WERI-Rb-1 (cell line): ENCODE results near the gene TSR3.

Experiments
- DNase-seq: peaks from one replicate; pipeline ENCODE4 v3.0.0-alpha.2; 2020
- H3K27ac ChIP-seq: fragments of 250-450 bp; sonication (Bioruptor Pico); 2 replicates; pipeline ENCODE4 v1.5.1; 2020; ENCODE audit warnings: mild to moderate bottlenecking, moderate library complexity
- H3K27me3 ChIP-seq: fragments of 250-450 bp; sonication (Bioruptor Pico); 2 replicates; pipeline ENCODE4 v1.5.1; 2021; ENCODE audit warnings: mild to moderate bottlenecking, low read depth, moderate library complexity; ENCODE audit not compliant: insufficient read depth, severe bottlenecking
- H3K36me3 ChIP-seq: fragments of 250-450 bp; sonication (Bioruptor Pico); 2 replicates; pipeline ENCODE4 v1.5.1; 2020; ENCODE audit warnings: mild to moderate bottlenecking, moderate library complexity
- H3K4me3 ChIP-seq: 2 replicates; pipeline ENCODE4 v1.5.1; 2011; ENCODE audit warnings: low read depth, mild to moderate bottlenecking, control low read depth, low read length
- H3K9me3 ChIP-seq: fragments of 250-450 bp; sonication (Bioruptor Pico); 2 replicates; pipeline ENCODE4 v1.5.1; 2021; ENCODE audit warnings: mild to moderate bottlenecking, moderate library complexity; ENCODE audit not compliant: severe bottlenecking
- TF ChIP-seq, protein P1 (sequence below): IDR thresholded peaks from 2 replicates; pipeline ENCODE4 v1.5.1; 2011; ENCODE audit warnings: low read depth, mild to moderate bottlenecking, control low read depth, inconsistent platforms, low read length

The TSR3 gene

GRCh38 chr16:1319041-1319440, 32.6 kb downstream of the TSR3 start:
- TF ChIP-seq, protein P1, sequence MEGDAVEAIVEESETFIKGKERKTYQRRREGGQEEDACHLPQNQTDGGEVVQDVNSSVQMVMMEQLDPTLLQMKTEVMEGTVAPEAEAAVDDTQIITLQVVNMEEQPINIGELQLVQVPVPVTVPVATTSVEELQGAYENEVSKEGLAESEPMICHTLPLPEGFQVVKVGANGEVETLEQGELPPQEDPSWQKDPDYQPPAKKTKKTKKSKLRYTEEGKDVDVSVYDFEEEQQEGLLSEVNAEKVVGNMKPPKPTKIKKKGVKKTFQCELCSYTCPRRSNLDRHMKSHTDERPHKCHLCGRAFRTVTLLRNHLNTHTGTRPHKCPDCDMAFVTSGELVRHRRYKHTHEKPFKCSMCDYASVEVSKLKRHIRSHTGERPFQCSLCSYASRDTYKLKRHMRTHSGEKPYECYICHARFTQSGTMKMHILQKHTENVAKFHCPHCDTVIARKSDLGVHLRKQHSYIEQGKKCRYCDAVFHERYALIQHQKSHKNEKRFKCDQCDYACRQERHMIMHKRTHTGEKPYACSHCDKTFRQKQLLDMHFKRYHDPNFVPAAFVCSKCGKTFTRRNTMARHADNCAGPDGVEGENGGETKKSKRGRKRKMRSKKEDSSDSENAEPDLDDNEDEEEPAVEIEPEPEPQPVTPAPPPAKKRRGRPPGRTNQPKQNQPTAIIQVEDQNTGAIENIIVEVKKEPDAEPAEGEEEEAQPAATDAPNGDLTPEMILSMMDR, result no peak
- Histone ChIP-seq H3K9me3 (no peaks in the 10 kb centered on the region), H3K36me3 (peaks cover 94% of the 10 kb centered on the region), H3K27ac (no peak overlapping the region), H3K4me3 (no peak overlapping the region), H3K27me3 (no peaks in the 10 kb centered on the region)
- DNase-seq, result no peak

DNA sequence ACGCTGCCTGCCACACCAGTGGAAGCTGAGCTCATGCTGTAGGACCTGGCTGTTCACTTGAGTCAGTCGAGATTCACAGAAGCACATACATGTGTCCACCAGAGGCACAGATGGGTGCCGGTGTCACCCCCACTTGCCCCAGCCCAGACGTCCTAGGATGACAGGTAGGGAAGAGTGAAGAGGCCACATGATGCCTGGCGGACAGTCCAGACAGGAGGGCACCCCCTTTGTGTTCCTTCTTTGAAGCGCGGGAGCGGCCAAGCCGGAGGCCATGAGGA, 33.5 kb downstream of the TSR3 start:
- TF ChIP-seq, protein P1, result no peak
- Histone ChIP-seq H3K27ac (no peak overlapping the region), H3K9me3 (no peaks in the 10 kb centered on the region), H3K36me3 (peaks cover 92% of the 10 kb centered on the region), H3K27me3 (no peaks in the 10 kb centered on the region), H3K4me3 (no peak overlapping the region)
- no peak for DNase-seq

- TF ChIP-seq, protein P1, result no peak
- DNase-seq, result no peak
- Histone ChIP-seq H3K36me3 (peaks cover 93% of the 10 kb centered on the region), H3K9me3 (no peaks in the 10 kb centered on the region), H3K27me3 (no peaks in the 10 kb centered on the region), H3K27ac (no peak overlapping the region), H3K4me3 (no peak overlapping the region)
Measured at GRCh38 chr16:1317479-1318267, 34.0 kb downstream of the TSR3 start.

GRCh38 chr16:1316033-1316405, 35.7 kb downstream of the TSR3 start:
- Histone ChIP-seq H3K9me3 (no peaks in the 10 kb centered on the region), H3K36me3 (peaks cover 96% of the 10 kb centered on the region), H3K27ac (no peak overlapping the region), H3K27me3 (no peaks in the 10 kb centered on the region), H3K4me3 (no peak overlapping the region)
- no peak for DNase-seq
- TF ChIP-seq, protein P1, result no peak

DNA sequence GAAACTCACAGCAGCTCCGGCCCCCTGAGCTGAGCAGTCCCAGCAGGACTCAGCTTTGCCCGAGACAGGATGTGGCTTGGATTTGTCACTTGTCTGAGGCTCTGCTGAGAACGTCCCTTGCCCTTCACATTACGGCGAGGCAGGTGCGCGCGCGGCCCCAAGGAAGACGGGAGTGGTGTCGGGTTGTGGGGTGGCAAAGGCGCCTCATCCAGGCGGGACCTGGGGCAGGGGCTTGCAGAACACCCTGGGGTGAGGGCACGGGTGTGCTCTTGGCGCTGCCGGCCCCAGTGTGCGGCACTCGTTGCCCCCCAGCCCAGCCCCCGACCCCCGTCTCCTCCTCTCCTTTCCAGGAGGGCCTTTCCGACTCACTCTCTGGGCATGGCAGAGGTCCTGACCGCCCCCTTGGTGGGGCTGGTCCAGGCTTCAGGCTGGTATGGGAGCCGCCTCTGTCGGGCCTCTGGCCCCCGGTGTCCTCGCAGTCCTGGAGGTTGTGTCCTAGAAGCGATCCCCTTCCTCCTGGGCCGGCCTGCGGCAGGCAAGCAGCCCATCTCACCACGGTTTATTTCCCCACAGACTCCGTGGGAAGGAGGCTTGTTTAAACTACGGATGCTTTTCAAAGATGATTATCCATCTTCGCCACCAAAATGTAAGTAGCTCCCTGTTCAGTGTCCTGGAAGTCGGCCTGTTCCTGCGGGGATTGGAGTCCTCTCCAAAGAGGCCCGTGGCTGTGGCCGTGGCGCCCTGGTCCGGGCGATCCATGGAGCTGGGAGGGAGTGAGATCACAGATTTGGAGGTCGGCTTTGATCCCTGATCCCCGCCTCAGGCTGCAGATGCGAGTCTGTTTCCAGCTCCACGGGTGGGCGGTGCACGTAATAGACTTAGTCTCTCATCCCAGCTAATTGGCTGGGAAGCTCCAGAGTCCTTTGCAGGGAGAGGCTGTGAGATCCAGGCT, 36.3 kb downstream of the TSR3 start:
- H3K4me3 ChIP-seq, result no peak overlapping the region
- TF ChIP-seq, protein P1, result no peak
- no peak for DNase-seq
- no peak overlapping the region for H3K27ac ChIP-seq
- peaks cover 96% of the 10 kb centered on the region for H3K36me3 ChIP-seq
- H3K9me3 ChIP-seq, result no peaks in the 10 kb centered on the region
- H3K27me3 ChIP-seq, result no peaks in the 10 kb centered on the region
